Measurements from ENCODE around the gene DEFB127. TPM values are rescaled to one million over a fixed set of nuclear protein-coding genes. Genes with fewer than 3 reads are reported as not detected.

The DEFB127 gene
- total RNA-seq, 4 donors from 2014 or later: not detected

GRCh38 chr20:145877-146276 is 11.4 kb upstream of the DEFB127 start:
- no peak for DNase-seq
- TF ChIP-seq POLR2A (IDR thresholded peaks at IDR 0.05) (no peak), CTCF (IDR thresholded peaks at IDR 0.05) (no peak)
- no peaks in the 10 kb centered on the region for H3K9me3 ChIP-seq
- H3K4me3 ChIP-seq: no peak overlapping the region
- H3K4me1 ChIP-seq: no peaks in the 10 kb centered on the region
- H3K27ac ChIP-seq: no peak overlapping the region
- intact Hi-C loops (cut with DNase I; ENCODE audit: low total_unique reads): no loop called here
- no peaks in the 10 kb centered on the region for H3K36me3 ChIP-seq
- peaks cover 0 to 4% of the 10 kb centered on the region in 2 donors for H3K27me3 ChIP-seq

GRCh38 chr20:152131-152530 is 5.1 kb upstream of the DEFB127 start:
- H3K9me3 ChIP-seq: no peaks in the 10 kb centered on the region
- intact Hi-C loops (cut with DNase I; ENCODE audit: low total_unique reads): no loop called here
- TF ChIP-seq POLR2A (IDR thresholded peaks at IDR 0.05): no peak
- H3K4me3 ChIP-seq: no peak overlapping the region
- no peak overlapping the region for H3K27ac ChIP-seq
- H3K4me1 ChIP-seq: no peaks in the 10 kb centered on the region
- DNase-seq: no peak
- no peaks in the 10 kb centered on the region for H3K36me3 ChIP-seq
- no peaks in the 10 kb centered on the region for H3K27me3 ChIP-seq

- Histone ChIP-seq H3K27ac (no peak overlapping the region), H3K36me3 (no peaks in the 10 kb centered on the region), H3K27me3 (no peaks in the 10 kb centered on the region), H3K4me3 (no peak overlapping the region), H3K4me1 (no peaks in the 10 kb centered on the region), H3K9me3 (no peaks in the 10 kb centered on the region)
- intact Hi-C loops (cut with DNase I; ENCODE audit: low total_unique reads): no loop called here
- TF ChIP-seq CTCF (IDR thresholded peaks at IDR 0.05): no peak
- no peak for TF ChIP-seq POLR2A (IDR thresholded peaks at IDR 0.05)
- no peak for DNase-seq
Observed at GRCh38 chr20:164618-165017, 7.4 kb downstream of the DEFB127 start.

GRCh38 chr20:168876-169275 is 11.6 kb downstream of the DEFB127 start:
- no peak for DNase-seq
- no peak overlapping the region for H3K27ac ChIP-seq
- intact Hi-C loops (cut with DNase I; ENCODE audit: low total_unique reads): no loop called here
- no peaks in the 10 kb centered on the region for H3K27me3 ChIP-seq
- no peaks in the 10 kb centered on the region for H3K9me3 ChIP-seq
- H3K36me3 ChIP-seq: no peaks in the 10 kb centered on the region
- H3K4me1 ChIP-seq: no peaks in the 10 kb centered on the region
- H3K4me3 ChIP-seq: no peak overlapping the region
- TF ChIP-seq POLR2A (IDR thresholded peaks at IDR 0.05) (no peak), CTCF (IDR thresholded peaks at IDR 0.05) (no peak)

- Histone ChIP-seq H3K9me3 (no peaks in the 10 kb centered on the region), H3K27me3 (no peaks in the 10 kb centered on the region), H3K36me3 (no peaks in the 10 kb centered on the region), H3K4me3 (no peak overlapping the region), H3K27ac (no peak overlapping the region), H3K4me1 (no peaks in the 10 kb centered on the region)
- TF ChIP-seq CTCF (IDR thresholded peaks at IDR 0.05) (no peak), POLR2A (IDR thresholded peaks at IDR 0.05) (no peak)
- intact Hi-C loops (cut with DNase I; ENCODE audit: low total_unique reads): no loop called here
- DNase-seq: no peak
Observed at GRCh38 chr20:184288-184687, 27.0 kb downstream of the DEFB127 start.

GRCh38 chr20:187733-188132 is 30.5 kb downstream of the DEFB127 start:
- no peaks in the 10 kb centered on the region for H3K9me3 ChIP-seq
- no peaks in the 10 kb centered on the region for H3K36me3 ChIP-seq
- no peak for DNase-seq
- no peaks in the 10 kb centered on the region for H3K27me3 ChIP-seq
- no peaks in the 10 kb centered on the region for H3K4me1 ChIP-seq
- H3K4me3 ChIP-seq: no peak overlapping the region
- intact Hi-C loops (cut with DNase I; ENCODE audit: low total_unique reads): no loop called here
- no peak for TF ChIP-seq CTCF (IDR thresholded peaks at IDR 0.05)
- TF ChIP-seq POLR2A (IDR thresholded peaks at IDR 0.05): no peak
- H3K27ac ChIP-seq: no peak overlapping the region

Data from uterus (tissue), 4 donors.